ENCODE data around the gene INS.

GRCh38 chr11:2127482-2128129, 33.4 kb downstream of the INS start:
- TF ChIP-seq RXRA (IDR thresholded peaks at IDR 0.05) (no peak), RAD21 (IDR thresholded peaks at IDR 0.05) (no peak)

Data from liver (tissue), 2 donors.